GM12874 (cell line): ENCODE data around the gene IL25.

Source experiments
- TF ChIP-seq, protein P1 (sequence below): IDR thresholded peaks from 2 replicates; pipeline ENCODE4 v1.5.1; 2011; ENCODE audit warnings: low read depth, mild to moderate bottlenecking, control low read depth, low read length, moderate library complexity; ENCODE audit not compliant: insufficient read depth

The IL25 gene

DNA sequence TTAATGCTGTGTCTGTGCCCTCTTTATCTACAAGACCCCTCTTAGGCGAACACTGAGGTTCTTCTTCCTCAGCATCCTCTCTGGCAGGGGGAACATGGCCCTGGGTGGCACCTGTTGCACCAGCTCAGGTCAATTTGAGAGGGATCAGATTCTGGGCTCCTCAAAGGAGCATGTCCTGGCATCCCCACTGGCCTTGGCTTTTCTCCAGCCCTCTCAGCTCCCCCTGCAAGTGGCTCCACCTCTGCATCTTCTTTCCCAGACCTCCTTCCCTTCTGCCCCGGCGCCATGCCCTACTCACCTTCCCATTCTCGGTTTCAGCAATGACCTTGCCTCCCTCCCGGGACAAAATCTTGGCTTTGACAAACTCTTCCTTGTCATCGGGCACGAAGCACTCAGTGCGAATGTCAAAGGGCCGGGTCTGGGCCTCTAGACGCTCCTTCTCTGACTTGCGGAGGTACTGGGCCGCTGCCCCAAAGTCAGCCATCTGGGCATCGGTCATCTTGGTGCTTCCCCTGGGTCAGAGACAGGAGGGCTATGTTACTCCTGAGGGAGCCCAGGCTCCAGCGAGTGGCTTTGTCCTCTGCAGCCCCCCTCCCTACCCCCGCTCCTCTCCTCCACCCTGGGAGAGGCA, 34.2 kb downstream of the IL25 start:
- TF ChIP-seq, protein P1, sequence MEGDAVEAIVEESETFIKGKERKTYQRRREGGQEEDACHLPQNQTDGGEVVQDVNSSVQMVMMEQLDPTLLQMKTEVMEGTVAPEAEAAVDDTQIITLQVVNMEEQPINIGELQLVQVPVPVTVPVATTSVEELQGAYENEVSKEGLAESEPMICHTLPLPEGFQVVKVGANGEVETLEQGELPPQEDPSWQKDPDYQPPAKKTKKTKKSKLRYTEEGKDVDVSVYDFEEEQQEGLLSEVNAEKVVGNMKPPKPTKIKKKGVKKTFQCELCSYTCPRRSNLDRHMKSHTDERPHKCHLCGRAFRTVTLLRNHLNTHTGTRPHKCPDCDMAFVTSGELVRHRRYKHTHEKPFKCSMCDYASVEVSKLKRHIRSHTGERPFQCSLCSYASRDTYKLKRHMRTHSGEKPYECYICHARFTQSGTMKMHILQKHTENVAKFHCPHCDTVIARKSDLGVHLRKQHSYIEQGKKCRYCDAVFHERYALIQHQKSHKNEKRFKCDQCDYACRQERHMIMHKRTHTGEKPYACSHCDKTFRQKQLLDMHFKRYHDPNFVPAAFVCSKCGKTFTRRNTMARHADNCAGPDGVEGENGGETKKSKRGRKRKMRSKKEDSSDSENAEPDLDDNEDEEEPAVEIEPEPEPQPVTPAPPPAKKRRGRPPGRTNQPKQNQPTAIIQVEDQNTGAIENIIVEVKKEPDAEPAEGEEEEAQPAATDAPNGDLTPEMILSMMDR, result no peak

- TF ChIP-seq, protein P1, result no peak
Observed at GRCh38 chr14:23407516-23408306, 35.1 kb downstream of the IL25 start, which contains the start of gene MYH6. MYH6 (minus strand) TSS chr14:23408273; CDS start chr14:23407223, 1,050 bp downstream.

GRCh38 chr14:23408307-23408630, 35.7 kb downstream of the IL25 start:
- TF ChIP-seq, protein P1, result no peak

DNA sequence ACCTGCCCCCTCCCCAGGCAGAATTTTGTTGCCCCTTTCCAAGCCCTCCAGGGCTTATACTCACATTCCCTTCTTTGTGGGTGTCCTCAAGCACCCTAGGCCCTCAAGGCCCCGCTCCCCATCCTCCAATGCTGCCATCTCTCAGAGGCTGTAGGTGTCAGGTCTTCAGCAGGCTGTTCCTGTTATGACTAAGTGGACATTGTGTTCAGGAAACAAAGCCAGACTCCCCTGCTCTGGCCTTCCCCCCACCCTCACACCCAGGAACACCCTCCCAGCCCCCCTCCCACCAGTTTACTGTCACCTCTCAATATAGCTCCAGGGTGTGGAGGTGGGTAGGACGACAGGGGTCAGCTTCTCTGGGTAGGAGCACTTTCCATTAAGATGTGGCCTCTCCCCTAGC, 36.9 kb downstream of the IL25 start:
- TF ChIP-seq, protein P1, result no peak

- TF ChIP-seq, protein P1, result no peak
Observed at GRCh38 chr14:23409966-23410635, 37.5 kb downstream of the IL25 start.

- TF ChIP-seq, protein P1, result no peak
Observed at GRCh38 chr14:23411563-23412525, 39.2 kb downstream of the IL25 start.
